ENCODE results near the gene PERM1. TPM values are rescaled to one million over a fixed set of nuclear protein-coding genes. Genes with fewer than 3 reads are reported as not detected.
A peak's percentile ranks its signal among the peaks of the same experiment; 100 is the strongest.

The PERM1 gene
- total RNA-seq, 3 donors from 2014 or later = 0.33 to 1.9 TPM; not detected in 1

DNA sequence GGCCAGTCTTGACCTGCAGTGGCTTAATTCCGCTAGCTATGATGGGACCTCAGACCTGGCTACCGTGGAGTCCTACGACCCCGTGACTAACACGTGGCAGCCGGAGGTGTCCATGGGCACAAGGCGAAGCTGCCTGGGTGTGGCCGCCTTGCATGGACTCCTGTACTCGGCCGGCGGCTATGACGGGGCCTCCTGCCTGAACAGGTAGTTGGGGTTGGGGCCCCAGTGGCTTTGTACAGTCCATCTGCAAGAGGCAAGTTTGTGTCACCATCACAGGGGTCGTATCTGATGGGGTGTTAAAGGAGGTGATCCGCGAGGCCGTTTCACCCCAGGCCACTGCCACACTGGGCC is 18.6 kb downstream of the PERM1 start:
- DNase-seq (ENCODE audit: low spot score in 2 of 2) = no peak
- H3K27ac ChIP-seq = no peak overlapping the region
- H3K27me3 ChIP-seq = peaks cover 0 to 4% of the 10 kb centered on the region in 2 donors
- intact Hi-C loops (cut with DNase I; ENCODE audit: low total_unique reads) = no loop called here
- H3K4me3 ChIP-seq = no peak overlapping the region
- H3K4me1 ChIP-seq = peaks cover 4 to 18% of the 10 kb centered on the region in 2 donors
- H3K9me3 ChIP-seq = no peaks in the 10 kb centered on the region
- TF ChIP-seq, protein P1, sequence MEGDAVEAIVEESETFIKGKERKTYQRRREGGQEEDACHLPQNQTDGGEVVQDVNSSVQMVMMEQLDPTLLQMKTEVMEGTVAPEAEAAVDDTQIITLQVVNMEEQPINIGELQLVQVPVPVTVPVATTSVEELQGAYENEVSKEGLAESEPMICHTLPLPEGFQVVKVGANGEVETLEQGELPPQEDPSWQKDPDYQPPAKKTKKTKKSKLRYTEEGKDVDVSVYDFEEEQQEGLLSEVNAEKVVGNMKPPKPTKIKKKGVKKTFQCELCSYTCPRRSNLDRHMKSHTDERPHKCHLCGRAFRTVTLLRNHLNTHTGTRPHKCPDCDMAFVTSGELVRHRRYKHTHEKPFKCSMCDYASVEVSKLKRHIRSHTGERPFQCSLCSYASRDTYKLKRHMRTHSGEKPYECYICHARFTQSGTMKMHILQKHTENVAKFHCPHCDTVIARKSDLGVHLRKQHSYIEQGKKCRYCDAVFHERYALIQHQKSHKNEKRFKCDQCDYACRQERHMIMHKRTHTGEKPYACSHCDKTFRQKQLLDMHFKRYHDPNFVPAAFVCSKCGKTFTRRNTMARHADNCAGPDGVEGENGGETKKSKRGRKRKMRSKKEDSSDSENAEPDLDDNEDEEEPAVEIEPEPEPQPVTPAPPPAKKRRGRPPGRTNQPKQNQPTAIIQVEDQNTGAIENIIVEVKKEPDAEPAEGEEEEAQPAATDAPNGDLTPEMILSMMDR (IDR thresholded peaks at IDR 0.05) = no peak
- TF ChIP-seq POLR2AphosphoS5 (IDR thresholded peaks at IDR 0.05) = no peak
- TF ChIP-seq POLR2A (IDR thresholded peaks at IDR 0.05) = no peak
- no peaks in the 10 kb centered on the region for H3K36me3 ChIP-seq

DNA sequence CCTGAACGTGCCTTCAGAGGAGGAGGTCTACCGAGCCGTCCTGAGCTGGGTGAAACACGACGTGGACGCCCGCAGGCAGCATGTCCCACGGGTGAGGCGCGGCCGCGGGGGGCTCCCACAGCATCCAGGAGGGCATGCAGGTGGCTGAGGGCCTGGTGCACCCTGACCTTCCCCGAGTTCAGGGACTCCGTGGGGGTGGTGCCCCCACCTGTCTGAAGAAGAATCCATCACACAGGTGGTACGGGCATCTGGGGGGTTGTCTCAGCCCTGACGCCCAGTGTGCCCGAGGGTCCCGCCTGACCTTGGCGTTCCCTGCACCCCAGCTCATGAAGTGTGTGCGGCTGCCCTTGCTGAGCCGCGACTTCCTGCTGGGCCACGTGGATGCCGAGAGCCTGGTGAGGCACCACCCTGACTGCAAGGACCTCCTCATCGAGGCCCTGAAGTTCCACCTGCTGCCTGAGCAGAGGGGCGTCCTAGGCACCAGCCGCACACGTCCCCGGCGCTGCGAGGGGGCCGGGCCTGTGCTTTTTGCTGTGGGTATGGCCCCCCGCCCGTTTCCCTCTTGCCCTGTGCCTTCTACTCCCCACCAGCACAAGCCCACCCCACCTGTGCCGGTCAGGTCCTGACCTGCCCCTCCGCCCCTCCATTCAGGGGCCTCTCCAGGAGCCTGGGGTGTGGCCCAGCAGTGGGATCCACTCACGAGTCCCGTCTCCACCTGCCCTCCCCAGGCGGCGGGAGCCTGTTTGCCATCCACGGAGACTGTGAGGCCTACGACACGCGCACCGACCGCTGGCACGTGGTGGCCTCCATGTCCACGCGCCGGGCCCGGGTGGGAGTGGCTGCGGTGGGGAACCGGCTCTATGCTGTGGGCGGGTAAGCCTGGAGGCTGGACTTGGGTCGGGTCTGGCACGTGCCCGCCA is 19.3 kb downstream of the PERM1 start:
- no peaks in the 10 kb centered on the region for H3K36me3 ChIP-seq
- H3K4me1 ChIP-seq = peaks cover 4 to 19% of the 10 kb centered on the region in 2 donors
- intact Hi-C loops (cut with DNase I; ENCODE audit: low total_unique reads) = no loop called here
- H3K4me3 ChIP-seq = no peak overlapping the region
- TF ChIP-seq POLR2A (IDR thresholded peaks at IDR 0.05) (no peak), POLR2AphosphoS5 (IDR thresholded peaks at IDR 0.05) (no peak)
- TF ChIP-seq, protein P1 (IDR thresholded peaks at IDR 0.05) = no peak
- H3K9me3 ChIP-seq = no peaks in the 10 kb centered on the region
- H3K27ac ChIP-seq = no peak overlapping the region
- no peaks in the 10 kb centered on the region for H3K27me3 ChIP-seq
- DNase-seq (ENCODE audit: low spot score in 2 of 2) = no peak

DNA sequence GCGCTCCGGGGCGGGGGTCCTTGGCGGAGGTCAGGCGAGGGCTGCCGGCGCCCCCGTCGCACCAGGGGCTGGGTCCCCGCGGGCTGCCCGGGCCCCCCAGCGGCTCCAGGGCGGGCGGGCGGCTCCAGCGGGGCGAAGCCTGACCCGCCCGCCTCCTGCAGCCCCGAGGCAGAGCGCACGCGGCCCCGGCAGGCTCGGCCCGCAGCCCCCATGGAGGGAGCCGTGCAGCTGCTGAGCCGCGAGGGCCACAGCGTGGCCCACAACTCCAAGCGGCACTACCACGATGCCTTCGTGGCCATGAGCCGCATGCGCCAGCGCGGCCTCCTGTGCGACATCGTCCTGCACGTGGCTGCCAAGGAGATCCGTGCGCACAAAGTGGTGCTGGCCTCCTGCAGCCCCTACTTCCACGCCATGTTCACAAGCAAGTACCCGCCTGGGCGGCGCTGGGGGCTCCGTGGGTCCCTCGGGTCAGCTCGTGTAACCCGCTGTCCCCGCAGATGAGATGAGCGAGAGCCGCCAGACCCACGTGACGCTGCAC is 20.7 kb downstream of the PERM1 start:
- no peak for DNase-seq (ENCODE audit: low spot score in 2 of 2)
- H3K4me3 ChIP-seq = peak overlapping the region; percentile 95 to 100 (median 98)
- no peaks in the 10 kb centered on the region for H3K36me3 ChIP-seq
- H3K9me3 ChIP-seq = no peaks in the 10 kb centered on the region
- H3K4me1 ChIP-seq = peaks cover 4 to 18% of the 10 kb centered on the region in 2 donors
- peak overlapping the region in 1 of 2 donors; percentile 35 for H3K27ac ChIP-seq
- TF ChIP-seq, protein P1 (IDR thresholded peaks at IDR 0.05) = no peak
- TF ChIP-seq POLR2AphosphoS5 (IDR thresholded peaks at IDR 0.05) (no peak), POLR2A (IDR thresholded peaks at IDR 0.05) (no peak)
- no peaks in the 10 kb centered on the region for H3K27me3 ChIP-seq
- intact Hi-C loops (cut with DNase I; ENCODE audit: low total_unique reads) = no loop called here

DNA sequence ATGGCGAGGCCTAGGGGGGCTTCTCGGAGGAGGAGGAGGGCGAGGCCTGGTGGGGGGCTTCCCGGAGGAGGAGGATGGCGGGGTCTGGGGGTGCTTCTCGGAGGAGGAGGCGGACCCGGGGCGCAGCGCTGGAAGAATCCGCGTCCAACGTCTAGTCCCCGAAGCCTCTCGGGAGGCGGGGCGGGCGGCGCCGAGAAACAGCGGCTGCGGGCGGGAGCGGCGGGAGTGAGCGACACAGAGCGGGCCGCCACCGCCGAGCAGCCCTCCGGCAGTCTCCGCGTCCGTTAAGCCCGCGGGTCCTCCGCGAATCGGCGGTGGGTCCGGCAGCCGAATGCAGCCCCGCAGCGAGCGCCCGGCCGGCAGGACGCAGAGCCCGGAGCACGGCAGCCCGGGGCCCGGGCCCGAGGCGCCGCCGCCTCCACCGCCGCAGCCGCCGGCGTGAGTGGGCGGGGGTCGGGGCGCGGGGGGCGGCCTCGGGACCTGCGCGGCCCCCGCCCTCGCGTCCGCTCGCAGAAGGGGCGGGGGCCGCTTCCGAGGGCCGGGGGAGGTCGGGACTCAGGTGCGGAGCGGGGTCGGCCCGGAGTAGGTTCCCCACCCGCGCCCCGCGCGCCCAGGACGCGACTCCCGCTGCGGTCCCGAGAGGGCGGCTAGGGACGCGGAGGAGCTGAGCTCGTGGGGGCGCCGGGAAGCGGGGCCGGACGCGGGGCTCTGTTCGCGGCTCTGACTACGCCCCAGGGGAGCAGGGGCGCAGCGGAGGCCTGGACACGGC is 21.3 kb downstream of the PERM1 start, which contains the start of gene KLHL17:
KLHL17 (plus strand) TSS at position 222 of the 769 bp plus-strand sequence; CDS start at position 332, 110 bp downstream.
- no peak for TF ChIP-seq POLR2A (IDR thresholded peaks at IDR 0.05)
- TF ChIP-seq POLR2AphosphoS5 (IDR thresholded peaks at IDR 0.05) = no peak
- TF ChIP-seq, protein P1 (IDR thresholded peaks at IDR 0.05) = no peak
- DNase-seq (ENCODE audit: low spot score in 2 of 2) = no peak
- peak within 1 kb of the TSS in 1 of 2 donors; percentile 56 for H3K27ac ChIP-seq

More for the DNA sequence above, 21.3 kb downstream of the PERM1 start, which contains the start of gene KLHL17:
- no peaks in the 10 kb centered on the region for H3K9me3 ChIP-seq
- intact Hi-C loops (cut with DNase I; ENCODE audit: low total_unique reads) = no loop called here
- H3K36me3 ChIP-seq = no peaks in the 10 kb centered on the region
- peaks cover 4 to 14% of the 10 kb centered on the region in 2 donors for H3K4me1 ChIP-seq
- H3K27me3 ChIP-seq = no peaks in the 10 kb centered on the region
- H3K4me3 ChIP-seq = peak within 1 kb of the TSS; percentile 95 to 100 (median 98)

Data from breast epithelium (tissue), 4 donors.